T-helper 1 cell (primary cell): ENCODE data around the gene FBXL13.
"Not testable (repeated sequence)": the region's sequence is repeated elsewhere in the genome, so short reads cannot be mapped to it uniquely, and the experiment has no call there.

ENCODE experiments used
- DNase-seq, 5 donors: peaks; one replicate each; pipeline ENCODE4 v3.0.0-alpha.2; 2012 to 2020
- total RNA-seq, 4 donors: gene quantifications; one replicate each; lab custom pipeline; 2026; lab: John Stamatoyannopoulos, UW

Gene FBXL13
- total RNA-seq, result 0.80 to 2.5 (median 1.7) reads per million in 4 donors

- peak; percentile 82 to 88 (median 85) for DNase-seq
Observed at GRCh38 chr7:103074519-103075336, at the start of gene FBXL13, which contains the start of gene ARMC10. FBXL13 (minus strand) TSS chr7:103074796. ARMC10 (plus strand) TSS chr7:103075140; CDS start chr7:103075273, 133 bp downstream.

GRCh38 chr7:103123529-103123928 lies 48.9 kb upstream of the FBXL13 start:
- no peak for DNase-seq

GRCh38 chr7:103121641-103122040 lies 47.0 kb upstream of the FBXL13 start:
- no peak for DNase-seq

- no peak for DNase-seq
Observed at GRCh38 chr7:103120362-103120761, 45.8 kb upstream of the FBXL13 start.

- no peak for DNase-seq
Observed at GRCh38 chr7:103119791-103120291, 45.2 kb upstream of the FBXL13 start.

GRCh38 chr7:103117465-103117864 lies 42.9 kb upstream of the FBXL13 start:
- no peak for DNase-seq

GRCh38 chr7:103116991-103117390 lies 42.4 kb upstream of the FBXL13 start:
- DNase-seq, result no peak

GRCh38 chr7:103116511-103116910 lies 41.9 kb upstream of the FBXL13 start:
- no peak for DNase-seq

- DNase-seq, result no peak
Observed at GRCh38 chr7:103115771-103116170, 41.2 kb upstream of the FBXL13 start.

- DNase-seq, result no peak
Observed at GRCh38 chr7:103114576-103115008, 40.0 kb upstream of the FBXL13 start.

GRCh38 chr7:103113164-103113563 lies 38.6 kb upstream of the FBXL13 start:
- no peak for DNase-seq

- DNase-seq, result not testable (repeated sequence)
Observed at GRCh38 chr7:103106703-103107070, 32.1 kb upstream of the FBXL13 start.

- no peak for DNase-seq
Observed at GRCh38 chr7:103106005-103106702, 31.6 kb upstream of the FBXL13 start.

- DNase-seq, result no peak
Observed at GRCh38 chr7:103101543-103101942, 26.9 kb upstream of the FBXL13 start.

GRCh38 chr7:103100348-103100747 lies 25.8 kb upstream of the FBXL13 start:
- DNase-seq, result no peak

GRCh38 chr7:103097041-103097440 lies 22.4 kb upstream of the FBXL13 start:
- no peak for DNase-seq

GRCh38 chr7:103095558-103095957 lies 21.0 kb upstream of the FBXL13 start:
- not testable (repeated sequence) for DNase-seq

GRCh38 chr7:103094102-103094501 lies 19.5 kb upstream of the FBXL13 start:
- DNase-seq, result no peak

GRCh38 chr7:103093429-103093828 lies 18.8 kb upstream of the FBXL13 start:
- DNase-seq, result no peak

- not testable (repeated sequence) for DNase-seq
Observed at GRCh38 chr7:103092321-103092720, 17.7 kb upstream of the FBXL13 start.

GRCh38 chr7:103083210-103083609 lies 8.6 kb upstream of the FBXL13 start:
- no peak for DNase-seq

- DNase-seq, result no peak
Observed at GRCh38 chr7:103082497-103082896, 7.9 kb upstream of the FBXL13 start.

- no peak for DNase-seq
Observed at GRCh38 chr7:103080923-103081322, 6.3 kb upstream of the FBXL13 start.

GRCh38 chr7:103079836-103080235 lies 5.2 kb upstream of the FBXL13 start:
- no peak for DNase-seq
